Non-pigmented ciliary epithelial cell (primary cell): ENCODE data around the gene PRPSAP2.
"Not testable (repeated sequence)": the region's sequence is repeated elsewhere in the genome, so short reads cannot be mapped to it uniquely, and the experiment has no call there.

Experiments used
- DNase-seq: peaks from one replicate; pipeline ENCODE4 v3.0.0-alpha.2; 2010; ENCODE audit warnings: low read depth

Gene PRPSAP2

DNA sequence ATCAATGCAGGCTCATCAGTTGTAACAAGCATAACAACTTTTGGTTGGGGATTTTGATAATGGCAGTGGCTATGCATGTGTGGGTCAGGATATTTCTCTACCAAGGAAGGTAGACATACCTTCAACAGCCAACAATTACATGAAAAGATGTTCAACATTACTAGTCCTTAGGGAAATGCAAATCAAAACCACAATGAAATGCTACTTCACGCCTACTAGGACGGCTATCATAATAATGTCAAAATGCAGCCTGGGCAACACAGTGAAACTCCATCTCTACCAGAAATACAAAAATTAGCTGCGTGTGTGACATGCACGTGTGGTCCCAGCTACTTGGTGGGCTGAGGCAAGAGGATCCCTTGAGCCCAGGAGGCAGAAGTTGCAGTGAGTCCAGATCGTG, 86.7 kb downstream of the PRPSAP2 start:
- no peak for DNase-seq

DNA sequence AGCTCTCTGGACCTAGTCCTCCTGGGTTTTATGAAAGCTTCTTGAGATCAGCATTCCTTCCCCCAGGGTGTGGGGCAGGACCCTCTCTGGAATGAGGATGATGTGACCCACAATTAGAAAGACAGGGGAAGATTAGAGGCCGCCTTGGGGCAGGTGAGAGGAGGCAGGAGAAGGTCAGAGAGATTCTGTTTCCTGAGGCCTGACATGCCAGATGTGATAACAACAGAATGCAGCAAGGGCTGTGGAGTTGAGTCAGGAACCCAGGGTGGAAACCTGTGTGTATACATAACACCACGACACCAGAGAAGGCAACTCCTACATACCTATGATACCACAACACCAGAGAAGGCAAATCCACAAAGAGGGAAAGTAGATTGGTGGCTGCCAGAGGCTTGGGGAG, 88.6 kb downstream of the PRPSAP2 start:
- DNase-seq = no peak

DNA sequence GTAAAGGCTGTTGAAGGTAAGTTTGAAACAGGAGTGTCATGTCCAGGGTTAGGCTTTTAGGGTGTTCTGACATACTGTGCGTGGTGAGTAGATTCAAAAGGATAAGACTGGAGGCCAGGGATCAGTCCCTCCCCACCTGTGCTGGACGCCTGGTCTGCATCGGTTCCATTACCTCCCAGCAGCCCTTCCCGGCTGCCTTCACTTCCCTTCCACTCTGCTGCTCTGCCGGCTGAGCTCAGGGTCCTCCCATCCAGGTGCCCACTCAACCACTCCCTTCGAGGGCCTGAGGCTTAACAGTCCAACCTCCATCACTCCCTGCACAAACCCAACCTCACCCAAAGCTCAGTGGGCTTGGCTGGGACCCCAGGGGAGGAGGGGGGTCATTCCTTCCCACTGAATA, 89.9 kb downstream of the PRPSAP2 start:
- no peak for DNase-seq

DNA sequence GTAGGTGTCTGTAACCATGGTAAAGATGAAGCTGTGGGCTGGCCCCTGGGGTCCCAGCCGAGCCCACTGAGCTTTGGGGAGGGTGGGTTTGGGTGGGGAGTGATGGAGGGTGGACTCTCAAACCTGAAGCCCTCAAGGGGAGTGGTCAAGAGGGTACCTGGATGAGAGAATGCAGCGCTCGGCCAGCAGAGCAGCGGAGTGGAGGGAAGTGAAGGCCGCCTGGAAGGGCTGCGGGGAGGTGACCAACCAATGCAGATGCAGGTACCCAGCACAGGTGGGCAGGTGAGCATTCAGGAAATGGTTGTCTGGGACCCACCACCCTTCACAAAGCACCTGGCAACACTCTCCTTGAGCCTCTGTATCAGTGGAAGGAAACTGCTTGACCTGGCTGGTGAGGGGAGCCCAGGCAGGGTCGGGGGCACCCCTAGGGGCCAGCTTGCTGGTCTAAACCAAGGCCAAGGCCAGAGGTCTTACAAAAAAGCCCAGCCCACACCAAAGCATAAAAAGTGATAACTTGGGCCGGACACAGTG, 90.6 kb downstream of the PRPSAP2 start:
- no peak for DNase-seq

DNA sequence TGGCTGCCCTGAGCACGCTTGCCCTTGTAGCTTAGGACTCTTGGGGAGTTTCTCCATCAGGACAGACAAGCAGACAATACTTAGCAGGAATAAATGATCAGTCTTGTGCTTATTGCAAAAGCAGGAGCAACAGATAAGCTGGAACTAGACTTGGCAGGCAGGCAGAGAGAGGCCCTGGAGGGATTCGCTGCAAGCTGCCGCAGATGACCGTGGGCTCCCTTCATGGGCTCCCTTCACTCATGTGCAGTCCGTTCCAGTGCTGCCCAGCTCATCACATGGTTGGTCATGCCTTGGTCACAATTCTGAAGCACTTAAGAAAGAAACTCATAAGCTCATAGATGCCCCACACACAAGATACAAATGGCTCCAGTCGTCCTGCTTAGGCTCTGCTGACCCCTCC, 91.6 kb downstream of the PRPSAP2 start:
- DNase-seq = no peak

DNA sequence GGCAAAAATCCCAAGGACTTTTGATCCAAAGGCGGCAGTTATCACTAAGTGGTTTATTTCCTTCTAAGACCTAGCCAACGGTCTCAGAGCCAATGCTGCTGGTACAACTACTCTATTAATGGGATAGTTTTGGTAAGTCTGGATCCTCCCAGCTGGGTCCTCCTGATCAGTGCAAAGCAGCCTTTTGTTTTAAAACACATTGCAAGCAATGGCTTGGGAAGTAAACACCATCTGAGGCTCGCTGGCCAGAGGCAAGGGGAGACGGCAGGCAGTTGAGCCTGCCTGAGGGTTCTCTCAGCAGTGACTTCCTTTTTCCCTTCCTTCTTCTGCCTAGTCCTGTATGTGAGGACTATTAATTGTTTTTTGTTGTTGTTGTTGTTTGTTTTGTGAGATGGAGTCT, 92.4 kb downstream of the PRPSAP2 start:
- no peak for DNase-seq

DNA sequence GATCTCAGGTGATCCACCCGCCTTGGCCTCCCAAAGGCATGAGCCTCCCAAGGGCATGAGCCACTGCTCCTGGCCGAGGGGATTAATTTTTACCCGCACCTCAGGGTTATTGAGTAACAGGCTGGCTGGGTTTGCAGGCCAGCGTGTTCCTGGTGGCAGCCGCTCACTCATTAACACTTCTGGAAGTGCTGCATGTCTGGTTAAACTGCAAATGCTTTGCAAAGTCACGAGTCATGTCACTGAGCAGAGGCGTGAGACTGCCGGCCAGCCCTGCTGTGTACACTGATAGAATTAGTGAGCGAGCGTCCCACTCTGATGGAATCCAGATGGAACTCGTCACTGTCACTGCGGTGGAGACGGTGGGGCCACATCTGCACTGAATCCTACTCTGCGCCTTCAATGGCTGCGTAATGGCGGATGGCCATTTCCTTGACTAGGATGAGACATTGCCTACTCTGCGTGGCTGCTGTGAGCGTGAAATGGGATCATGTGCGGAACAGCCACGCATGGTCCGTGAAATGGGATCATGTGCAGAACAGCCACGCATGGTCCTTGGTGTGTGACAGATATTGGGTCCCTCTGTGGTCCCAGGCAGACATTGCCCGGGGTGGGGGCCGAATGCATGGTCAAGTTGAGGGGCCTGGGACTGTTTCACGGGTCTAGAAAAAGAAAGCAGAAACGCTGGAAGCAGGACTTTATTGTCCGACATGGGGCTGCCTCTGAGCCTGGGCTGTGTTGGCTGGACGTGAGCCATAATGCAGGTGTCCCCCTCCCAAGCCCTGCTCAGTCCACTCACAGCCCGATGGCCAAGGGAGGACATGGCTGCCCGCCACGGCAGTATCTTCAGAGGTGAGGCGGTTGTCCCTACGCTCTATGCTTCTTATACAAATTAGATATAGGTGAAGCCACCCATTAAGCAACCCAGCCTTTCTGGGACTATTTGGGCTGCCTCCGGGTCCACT, 93.3 kb downstream of the PRPSAP2 start:
- DNase-seq = no peak

DNA sequence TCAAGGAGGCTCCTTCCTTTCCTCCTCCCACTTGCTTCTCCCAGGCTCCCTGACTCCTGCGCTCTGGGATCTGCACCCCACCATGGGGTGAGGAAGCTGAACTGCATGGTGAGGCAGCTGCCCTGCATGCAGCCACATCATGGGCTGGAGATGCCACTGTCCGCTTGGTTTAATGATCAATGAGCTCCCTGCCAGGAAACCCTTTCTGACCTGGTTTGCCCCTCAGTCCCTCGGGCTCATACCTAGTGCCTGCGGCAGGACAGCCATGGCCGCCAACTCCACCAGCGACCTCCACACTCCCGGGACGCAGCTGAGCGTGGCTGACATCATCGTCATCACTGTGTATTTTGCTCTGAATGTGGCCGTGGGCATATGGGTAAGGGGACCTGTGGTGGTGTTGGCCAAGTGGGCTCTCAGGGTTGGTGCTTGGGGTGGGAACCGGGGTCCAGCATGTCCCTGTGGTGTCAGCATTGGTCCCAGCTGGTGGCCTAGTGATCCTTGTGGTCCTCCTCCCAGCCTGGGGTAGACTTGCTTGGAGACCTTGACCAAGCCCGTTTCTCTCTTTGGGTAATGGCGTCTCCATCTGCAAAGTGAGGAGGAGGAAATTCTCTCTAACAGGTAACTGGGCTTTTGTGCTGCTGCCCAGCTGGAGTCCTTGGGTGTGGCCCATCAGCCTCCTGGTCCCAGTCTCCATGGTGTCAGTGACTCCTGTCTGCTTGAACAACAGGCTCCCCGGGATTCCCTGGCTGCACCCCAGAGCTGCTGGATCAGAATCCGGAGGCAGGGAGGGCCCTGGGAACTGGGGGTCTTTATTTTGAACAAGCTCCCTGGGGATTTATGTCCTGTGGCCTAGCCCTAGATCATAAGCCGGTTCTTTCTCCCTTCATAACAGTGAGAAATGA, 94.3 kb downstream of the PRPSAP2 start, which contains the start of gene SLC5A10:
Gene SLC5A10 (plus strand): TSS at position 225 of the 902 bp plus-strand sequence. CDS start 41 bp downstream, at position 266.
- DNase-seq = no peak

DNA sequence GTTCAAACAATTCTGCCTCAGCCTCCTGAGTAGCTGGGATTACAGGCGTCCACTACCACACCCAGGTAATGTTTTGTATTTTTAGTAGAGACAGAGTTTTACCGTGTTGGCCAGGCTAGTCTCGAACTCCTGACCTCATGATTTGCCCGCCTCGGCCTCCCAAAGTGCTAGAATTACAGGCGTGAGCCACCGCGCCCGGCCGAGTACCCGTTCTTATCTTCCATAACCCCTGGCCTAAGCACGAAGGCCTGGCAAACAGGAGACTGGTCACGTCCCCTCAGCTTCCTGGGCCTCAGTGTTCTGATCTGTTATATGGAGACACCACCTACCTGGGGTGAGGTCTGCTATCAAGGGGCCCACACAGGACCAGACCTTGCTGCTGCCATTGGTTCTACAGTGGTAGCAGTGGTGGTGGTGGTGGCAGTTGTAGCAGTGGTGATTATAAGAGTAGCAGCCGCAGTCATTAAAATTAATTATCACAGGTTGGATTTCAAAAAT, 95.3 kb downstream of the PRPSAP2 start:
- DNase-seq = no peak

DNA sequence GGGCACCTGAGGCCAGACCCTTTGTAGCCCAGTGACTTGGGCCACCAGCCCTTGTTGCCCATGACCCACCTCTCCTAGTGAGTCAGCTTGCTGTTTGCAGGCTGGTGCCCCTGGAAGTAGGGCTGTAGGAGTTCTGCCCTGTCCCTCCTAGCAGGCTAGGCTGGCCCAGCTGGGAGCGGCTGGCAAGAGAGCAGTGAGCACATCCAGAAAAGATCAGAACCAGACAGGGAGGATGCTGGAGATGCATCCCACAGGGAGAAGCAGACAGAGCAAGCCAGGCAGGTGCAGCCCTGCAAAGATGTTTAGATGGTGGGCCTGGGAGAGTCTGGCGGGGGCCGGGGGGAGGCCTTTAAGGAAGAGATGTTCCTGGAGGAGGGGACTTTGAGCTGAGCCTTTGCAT, 96.4 kb downstream of the PRPSAP2 start:
- DNase-seq = no peak

DNA sequence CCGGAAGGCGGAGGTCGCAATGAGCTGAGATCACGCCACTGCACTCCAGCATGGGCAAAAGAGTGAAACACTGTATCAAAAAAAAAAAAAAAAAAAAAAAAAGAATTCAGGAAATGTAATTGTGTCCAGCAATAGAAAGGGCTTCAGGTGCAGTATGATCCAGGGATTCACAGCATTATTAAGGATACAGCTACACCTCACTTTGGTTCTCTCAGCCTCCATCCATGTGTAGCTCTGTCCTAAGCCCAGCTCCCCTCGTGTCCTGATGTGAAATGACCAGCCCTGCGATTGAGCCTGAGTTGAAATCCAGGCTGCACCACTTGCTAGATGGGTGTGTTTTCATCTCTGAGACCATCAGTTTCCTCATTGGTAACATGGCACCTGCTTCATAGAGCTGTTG, 97.1 kb downstream of the PRPSAP2 start:
- DNase-seq = no peak

DNA sequence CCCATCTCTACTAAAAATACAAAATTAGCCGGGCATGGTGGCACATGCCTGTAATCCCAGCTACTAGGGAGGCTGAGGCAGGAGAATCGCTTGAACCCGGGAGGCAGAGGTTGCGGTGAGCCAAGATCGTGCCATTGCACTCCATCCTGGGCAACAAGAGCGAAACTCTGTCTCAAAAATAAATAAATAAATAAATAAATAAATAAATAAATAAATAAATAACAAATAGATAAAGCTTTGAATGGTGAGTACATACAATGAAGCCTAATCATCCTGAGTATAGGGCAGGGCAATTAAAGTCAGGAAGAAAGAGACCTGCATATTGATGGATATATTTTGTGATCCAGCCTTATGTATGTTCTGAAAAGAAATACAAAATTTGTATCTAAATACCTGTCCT, 98.1 kb downstream of the PRPSAP2 start:
- not testable (repeated sequence) for DNase-seq

DNA sequence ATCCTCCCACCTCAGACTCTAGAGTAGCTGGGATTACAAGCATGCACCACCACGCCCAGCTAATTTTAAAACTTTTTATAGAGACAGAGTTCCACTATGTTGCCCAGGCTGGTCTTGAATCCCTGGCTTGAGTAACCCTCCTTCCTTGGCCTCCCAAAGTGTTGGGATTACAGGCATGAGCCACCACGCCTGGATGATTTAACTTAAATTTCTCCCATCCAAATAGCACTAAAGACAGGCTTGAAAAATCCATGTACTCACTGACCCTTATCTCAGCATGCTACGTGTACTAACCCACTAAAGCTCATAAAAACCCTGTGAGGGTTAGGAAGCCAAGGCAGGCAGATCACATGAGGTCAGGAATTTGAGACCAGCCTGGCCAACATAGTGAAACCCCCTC, 98.7 kb downstream of the PRPSAP2 start:
- DNase-seq = no peak

DNA sequence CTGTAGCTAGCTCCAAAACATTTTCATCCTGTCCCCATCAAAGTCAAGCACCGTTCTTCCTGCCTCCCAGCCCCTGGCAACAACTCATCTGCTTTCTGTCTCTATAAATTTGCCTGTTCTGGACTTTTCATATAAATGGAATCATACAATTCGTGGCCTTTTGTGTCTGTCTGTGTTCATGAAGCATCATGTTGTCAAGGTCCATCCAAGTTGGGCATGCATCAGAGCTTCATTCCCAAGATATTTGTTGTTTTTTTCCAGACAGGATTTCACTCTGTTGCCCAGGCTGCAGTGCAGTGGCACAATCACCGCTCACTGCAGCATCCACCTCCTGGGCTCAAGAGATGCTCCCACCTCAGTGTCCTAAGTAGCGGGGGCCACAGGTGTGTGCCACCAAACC, 99.9 kb downstream of the PRPSAP2 start:
- no peak for DNase-seq

DNA sequence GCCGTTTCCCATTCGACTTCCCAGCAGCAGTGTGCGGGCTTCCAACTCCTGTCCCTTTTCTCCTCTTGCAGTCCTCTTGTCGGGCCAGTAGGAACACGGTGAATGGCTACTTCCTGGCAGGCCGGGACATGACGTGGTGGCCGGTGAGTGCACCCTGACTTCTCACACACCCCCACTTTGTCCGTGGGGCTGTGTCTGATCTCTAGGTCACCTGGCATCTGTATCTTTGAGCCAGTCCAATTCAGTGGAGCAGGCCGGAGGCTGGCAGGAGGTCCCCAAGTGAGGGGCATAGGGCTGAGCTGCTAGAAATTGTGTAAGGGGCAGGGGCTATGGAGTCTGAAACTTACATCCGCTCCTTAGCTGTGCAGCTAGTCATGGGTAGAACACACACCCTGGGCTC, 100.7 kb downstream of the PRPSAP2 start:
- no peak for DNase-seq

DNA sequence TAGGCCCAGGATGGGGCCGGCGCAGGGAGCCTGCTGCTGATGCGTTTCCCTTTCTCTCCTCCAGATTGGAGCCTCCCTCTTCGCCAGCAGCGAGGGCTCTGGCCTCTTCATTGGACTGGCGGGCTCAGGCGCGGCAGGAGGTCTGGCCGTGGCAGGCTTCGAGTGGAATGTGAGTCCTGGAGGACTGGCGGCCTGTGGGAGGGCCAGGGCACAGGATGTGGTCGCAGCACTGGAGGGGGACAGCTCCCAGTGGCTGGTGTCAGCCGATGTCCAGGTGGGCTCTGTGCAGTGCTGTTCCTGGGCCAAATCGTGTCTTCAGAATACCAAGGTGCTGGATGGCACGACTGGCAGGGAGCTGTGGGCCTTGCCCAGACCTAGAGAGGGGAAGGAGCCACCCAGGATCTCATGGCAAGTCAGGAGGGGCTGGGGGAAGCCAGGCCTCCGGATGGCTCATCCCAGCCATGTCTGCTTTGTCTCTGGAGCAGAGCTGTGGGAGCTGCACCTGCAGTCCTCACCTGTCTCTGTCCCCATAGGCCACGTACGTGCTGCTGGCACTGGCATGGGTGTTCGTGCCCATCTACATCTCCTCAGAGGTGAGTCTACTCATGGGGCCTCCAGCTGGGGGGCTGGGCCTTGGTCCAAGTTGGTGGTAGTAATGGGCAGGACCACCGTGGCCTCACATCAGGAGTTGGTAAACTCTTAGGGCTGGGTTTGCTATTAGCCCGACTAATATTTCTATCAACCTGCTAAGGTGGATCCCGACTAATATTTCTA, 101.3 kb downstream of the PRPSAP2 start:
- no peak for DNase-seq

DNA sequence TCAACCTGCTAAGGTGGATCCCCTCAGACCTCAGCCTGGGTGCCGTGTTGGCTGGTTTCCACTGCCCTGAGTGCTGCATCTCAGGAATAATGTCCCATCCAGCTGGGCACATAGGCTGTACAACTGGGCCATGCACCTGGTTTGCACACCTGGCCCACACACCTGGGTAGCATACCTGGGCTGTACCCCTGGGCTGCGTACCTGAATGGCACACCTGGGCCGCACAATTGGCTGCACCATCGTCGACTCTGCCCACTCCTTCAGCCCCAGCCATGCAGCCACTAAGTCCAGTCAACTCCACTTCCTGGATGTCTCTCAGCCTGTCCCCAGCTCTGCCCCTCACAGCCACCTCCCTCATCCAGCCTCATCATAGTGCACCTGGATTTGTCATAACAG, 101.9 kb downstream of the PRPSAP2 start:
- no peak for DNase-seq

DNA sequence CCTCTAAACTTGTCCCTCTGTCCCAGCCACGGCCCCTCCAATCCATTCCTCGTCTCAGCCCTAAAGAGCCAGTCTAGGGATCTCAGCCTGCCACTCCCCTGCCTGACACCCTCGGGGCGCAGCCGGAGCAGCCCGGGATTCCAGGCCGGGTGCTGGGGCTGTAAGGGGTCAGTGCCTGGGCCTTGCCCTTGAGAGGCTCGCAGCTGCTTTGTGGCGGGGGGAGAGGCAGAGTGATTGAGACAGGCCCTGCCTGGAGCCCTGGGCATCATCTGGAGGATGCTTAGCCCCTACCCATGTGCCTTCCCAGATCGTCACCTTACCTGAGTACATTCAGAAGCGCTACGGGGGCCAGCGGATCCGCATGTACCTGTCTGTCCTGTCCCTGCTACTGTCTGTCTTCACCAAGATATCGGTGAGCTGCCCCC, 102.3 kb downstream of the PRPSAP2 start:
- DNase-seq = no peak

DNA sequence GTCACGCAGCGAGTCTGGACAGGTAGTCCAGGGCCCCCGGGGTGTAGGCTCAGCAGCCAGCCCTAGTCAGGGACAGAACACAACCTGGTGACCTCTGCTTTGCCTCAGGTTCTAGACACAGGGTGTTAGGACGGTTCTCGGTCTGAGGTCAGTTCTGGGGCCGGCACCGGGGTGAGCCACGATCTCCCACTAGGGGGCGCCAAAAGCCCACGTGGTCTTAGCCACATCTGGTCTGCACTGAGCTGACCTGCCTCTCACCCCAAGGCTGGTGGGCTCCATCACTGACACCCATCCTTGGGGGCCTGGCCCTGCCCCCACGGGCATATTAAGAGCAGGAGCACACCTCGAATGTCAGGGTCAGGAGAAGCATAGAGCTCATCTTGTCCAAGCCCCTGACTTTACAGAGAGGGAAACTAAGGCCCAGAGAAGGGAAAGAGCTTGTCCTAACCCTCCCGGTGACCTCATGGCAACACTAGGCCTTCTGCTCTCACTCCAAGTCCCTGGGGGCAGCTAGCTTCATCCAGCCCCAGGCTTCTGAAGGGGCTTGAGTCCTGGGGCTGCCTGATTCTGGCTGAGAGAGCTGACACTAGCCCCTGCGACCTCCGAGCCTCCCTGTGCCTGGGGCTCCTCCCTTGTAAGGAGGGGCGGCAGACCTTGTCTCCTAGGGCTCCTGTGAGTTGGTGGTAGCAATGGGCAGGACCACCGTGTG, 103.0 kb downstream of the PRPSAP2 start:
- no peak for DNase-seq

DNA sequence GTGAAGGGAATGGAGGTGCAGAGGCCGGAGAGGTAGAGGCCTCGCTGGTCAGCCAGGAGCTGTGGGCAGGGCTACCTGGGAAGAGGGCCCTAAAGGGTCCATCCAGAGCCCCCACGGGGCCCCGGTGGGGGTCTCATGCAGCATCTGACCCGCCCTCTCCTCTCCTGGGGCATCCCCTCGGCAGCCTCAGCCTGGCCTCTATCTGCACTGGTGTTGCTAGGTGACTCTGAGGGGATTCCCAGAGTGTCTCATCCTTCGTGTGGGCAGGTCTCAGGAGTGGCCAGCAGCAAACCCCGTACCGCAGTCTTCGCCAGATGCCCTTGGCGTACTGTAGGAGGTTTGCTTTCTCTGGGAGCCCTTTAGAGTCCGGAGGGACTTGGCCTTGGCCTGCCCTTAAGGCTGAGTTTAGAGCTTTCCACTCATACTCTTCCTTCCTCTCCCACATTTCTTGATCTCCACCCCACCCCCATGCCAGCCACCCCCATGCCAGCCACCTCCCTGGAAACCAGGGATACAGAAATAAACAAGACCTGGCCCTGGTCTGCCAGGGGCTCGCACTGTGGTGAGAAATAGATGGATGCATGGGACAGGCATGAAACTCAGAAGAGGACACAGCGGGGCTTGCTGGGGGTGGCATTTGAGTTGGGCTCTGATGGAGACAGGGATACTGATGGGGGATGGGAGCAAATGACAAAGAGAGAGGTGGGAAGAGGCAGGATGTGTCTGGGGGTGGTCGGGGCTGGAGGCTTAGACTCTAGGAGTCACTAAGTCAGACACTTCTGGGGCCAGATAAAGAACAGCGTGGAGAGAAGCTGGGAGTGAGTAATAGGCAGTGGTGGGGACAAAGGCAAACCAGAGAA, 103.9 kb downstream of the PRPSAP2 start:
- DNase-seq = no peak
